Amygdala (tissue), 56 donors: Measurements from ENCODE around the gene CABP7.

ENCODE experiments used
- DNase-seq, 56 donors: peaks; one replicate each; lab custom pipeline; 2025; lab: John Stamatoyannopoulos, UW

The CABP7 gene

DNA sequence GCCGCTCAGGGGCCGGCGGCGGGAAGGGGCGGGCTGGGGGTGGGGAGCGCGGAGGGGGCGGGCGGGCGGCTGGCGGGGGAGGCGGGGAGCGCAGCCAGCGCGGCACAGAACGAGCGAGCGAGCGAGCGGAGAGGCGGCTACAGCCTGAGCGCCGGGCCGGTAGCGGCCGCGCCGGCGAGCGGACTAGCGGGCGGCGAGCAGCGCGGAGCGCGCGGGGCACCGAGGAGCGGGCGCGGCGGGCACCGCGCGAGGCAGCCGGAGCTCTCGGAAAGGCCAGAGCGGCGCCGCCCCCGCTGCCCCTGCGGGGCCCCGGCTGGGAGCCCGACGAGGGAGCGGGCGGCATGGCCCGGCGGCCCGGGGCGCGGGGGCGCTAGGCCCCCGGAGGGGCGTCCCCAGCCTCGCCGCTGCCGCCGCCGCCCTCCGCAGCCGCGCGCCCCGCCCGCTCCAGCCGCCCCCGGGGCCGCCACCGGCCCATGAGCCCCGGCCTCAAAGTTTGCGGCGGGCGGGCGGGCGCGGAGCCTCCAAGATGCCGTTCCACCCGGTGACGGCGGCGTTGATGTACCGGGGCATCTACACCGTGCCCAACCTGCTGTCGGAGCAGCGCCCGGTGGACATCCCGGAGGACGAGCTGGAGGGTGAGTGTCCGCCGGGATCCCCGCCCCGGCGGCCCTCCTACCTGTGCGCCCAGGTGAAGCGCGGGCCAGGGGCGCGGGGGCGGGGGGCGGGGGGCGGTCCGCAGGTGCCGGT, at the start of gene CABP7:
Gene CABP7, plus strand, starts transcription at position 105 of the 747 bp plus-strand sequence. Its CDS starts 422 bp downstream, at position 527.
- no peak for DNase-seq

- no peak for DNase-seq
Measured at GRCh38 chr22:29670626-29671025, 49.2 kb upstream of the CABP7 start.

DNA sequence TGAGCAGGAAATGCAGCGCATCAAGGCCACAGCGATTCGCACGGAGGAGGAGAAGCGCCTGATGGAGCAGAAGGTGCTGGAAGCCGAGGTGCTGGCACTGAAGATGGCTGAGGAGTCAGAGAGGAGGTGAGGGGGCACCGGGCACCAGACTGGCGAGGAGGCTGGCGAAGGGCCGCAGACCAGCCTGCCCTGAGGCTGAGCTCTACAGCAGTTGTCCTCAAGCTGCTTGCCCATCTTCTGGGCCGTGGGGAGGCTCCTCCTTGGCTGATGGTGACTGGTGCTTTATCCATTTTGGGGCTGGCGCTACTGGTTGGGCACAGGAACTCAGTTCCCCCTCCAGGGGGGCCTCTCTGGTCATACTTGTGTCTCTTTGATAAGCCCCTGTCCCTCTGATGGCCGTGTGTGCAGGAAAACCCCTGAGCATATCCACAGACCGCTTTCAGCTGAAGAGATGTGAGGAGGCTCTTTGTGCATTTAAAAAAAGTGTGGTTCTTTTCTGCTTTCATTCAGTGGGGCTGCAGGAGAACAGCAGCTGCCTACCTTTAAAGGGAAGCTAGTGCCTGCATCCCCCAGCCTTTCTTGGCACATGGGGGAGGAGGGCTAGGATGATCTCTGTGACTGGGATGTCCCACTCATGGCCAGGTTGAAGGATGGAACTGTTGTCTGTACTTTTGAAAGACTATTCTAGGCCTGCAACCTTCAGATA, 46.3 kb upstream of the CABP7 start:
- DNase-seq = no peak

- no peak for DNase-seq
Measured at GRCh38 chr22:29674121-29674520, 45.7 kb upstream of the CABP7 start.

GRCh38 chr22:29679316-29679715, 40.5 kb upstream of the CABP7 start:
- DNase-seq = no peak

- no peak for DNase-seq
Measured at GRCh38 chr22:29683536-29683935, 36.3 kb upstream of the CABP7 start.

DNA sequence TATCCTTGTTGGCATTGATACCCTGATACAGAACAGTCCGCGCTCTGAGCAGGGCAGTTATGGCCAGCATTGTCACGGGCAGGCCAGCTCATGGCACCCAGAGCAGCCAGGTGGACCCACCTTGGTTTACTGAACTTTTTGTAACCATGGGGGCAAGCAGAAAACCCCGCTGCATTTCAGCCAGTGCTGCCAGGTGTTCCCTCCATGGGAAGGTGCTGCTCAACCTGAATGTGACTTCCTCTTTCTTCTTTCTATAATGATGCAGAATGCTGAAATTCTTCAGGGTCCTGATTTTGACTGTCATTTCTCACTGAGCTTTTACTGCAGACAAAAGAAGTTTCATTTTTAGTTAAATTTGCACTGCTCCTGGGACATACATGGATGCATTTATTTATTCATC, 35.6 kb upstream of the CABP7 start:
- DNase-seq = no peak

GRCh38 chr22:29689206-29689879, 30.5 kb upstream of the CABP7 start:
- DNase-seq = no peak

GRCh38 chr22:29689880-29690213, 30.0 kb upstream of the CABP7 start:
- DNase-seq = peak in 45 of 56 donors; percentile 6 to 82 (median 57)

- no peak for DNase-seq
Measured at GRCh38 chr22:29690476-29690875, 29.3 kb upstream of the CABP7 start.

DNA sequence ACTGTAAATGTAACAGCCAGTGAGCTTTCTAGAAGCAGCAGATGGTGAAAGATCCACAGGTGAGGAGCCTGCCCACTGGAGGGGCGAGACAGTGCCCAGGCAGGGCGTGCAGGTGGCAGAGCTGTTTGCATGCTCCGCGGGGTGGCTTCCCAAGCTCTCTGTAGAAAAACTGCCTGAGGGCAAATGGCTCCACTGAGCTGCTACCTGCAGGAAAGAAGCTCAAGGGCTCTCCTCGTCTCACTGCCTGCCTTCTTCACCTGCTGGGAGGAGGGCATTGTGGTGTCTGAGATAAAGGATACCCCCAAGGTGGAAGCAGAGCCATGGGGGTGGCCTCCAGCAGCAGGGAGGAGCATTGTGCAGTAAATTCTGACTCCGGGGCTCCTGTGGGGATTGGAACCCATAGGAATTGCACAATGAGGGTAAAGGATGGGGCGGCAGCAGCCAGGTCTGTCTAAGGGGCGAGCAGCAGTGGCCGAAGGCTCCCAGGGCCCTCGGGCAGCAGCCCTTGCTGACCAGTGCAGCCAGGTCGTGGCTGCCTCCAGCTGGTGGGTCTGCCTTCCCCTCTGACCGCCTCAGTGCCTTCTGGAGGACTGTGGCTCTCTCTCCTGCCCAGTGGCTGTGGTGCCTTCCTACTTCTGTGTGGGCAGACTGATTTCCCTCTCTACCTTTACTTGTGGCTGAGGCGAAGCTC, 28.0 kb upstream of the CABP7 start:
- no peak for DNase-seq

DNA sequence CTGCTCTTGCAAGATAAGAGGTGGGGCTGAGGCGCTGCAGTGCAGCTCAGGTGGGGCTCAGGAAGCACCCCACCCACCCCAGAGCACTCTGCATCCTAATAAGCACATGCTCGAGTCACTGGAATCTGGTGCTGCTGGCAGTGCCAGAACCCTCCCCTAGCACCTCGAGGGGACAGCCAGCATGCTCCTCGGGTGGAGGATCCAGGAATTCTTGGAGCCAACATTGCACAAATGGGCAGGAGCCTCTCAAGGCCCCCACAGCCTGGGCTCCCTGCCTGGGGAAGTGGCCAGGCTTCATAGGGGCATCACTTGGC, 27.5 kb upstream of the CABP7 start:
- DNase-seq = no peak

DNA sequence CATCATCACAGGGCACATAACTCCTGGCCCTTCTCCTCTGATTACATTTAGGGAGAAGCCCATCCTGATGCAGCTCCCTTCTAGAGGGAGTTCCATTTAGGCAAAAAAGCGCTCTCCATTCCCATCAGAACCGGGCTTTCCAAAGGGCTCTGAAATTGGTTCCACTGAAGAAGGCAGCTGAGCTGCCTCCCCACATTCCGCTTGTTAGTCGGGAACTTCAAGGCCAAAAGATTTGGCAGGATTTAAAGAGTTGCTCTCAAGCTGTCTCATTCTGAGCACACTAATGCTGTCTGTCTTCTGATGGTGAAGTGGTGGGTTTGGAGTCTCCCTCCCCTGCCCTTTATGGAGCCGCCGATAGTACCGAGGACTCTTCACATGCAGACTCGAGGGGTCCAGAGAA, 26.6 kb upstream of the CABP7 start:
- DNase-seq = no peak

DNA sequence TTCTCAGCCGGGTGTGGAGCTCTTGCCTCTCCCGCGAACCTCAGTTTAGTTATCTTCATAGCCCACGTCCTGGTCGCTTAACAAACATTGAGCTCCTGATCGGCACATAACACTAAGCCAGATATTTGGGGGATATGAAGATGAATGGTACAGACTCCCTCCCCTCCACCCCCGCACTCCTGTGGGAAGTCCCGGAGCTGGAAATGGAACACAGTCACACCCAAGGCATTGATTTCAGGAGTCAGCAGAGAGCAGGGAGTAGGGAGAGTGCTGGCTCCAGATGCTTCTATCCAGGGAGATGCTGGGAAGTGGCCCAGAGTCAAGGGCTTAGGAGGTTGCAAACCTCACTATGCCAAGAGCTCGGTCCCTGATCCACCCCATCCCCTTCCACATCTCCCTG, 26.1 kb upstream of the CABP7 start:
- no peak for DNase-seq

GRCh38 chr22:29695129-29695926, 24.5 kb upstream of the CABP7 start:
- DNase-seq = peak in 45 of 56 donors; percentile 7 to 78 (median 42)

- peak in 2 of 56 donors; percentile 11 to 28 for DNase-seq
Measured at GRCh38 chr22:29697853-29698598, 21.8 kb upstream of the CABP7 start.

GRCh38 chr22:29700206-29700899, 19.4 kb upstream of the CABP7 start:
- no peak for DNase-seq

DNA sequence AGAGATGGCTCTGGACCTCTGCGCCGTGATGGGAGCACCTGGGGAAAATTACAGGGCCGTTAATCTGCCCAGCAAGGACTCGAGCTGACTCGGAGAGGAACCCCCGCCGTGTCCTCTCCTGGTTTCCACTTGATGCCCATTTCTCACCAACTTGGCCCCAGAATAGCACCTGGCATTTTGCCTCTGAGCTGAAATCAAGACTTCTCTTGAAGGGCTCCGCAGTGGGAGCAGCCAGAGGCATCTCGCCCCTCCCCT, 19.0 kb upstream of the CABP7 start:
- DNase-seq = no peak
